Ectodermal cell (in vitro differentiated cells): ENCODE measurements around the gene CREBRF.
"Not testable (repeated sequence)": the region's sequence is repeated elsewhere in the genome, so short reads cannot be mapped to it uniquely, and the experiment has no call there.

Experiments
- H3K27ac ChIP-seq: 2 replicates; pipeline ENCODE4 v1.7.0; 2013; ENCODE audit warnings: mild to moderate bottlenecking, low read depth, low read length; ENCODE audit not compliant: insufficient read depth, poor library complexity, severe bottlenecking
- H3K27me3 ChIP-seq: 2 replicates; pipeline ENCODE4 v1.7.0; 2013; ENCODE audit warnings: mild to moderate bottlenecking, low read length; ENCODE audit not compliant: insufficient read depth, control insufficient read depth, poor library complexity, severe bottlenecking
- H3K36me3 ChIP-seq: one replicate; pipeline ENCODE4 v1.7.0; 2013; ENCODE audit warnings: low read length; ENCODE audit not compliant: control insufficient read depth, insufficient read depth
- H3K4me1 ChIP-seq: one replicate; pipeline ENCODE4 v1.7.0; 2013; ENCODE audit warnings: low read length; ENCODE audit not compliant: control insufficient read depth, insufficient read depth
- H3K4me3 ChIP-seq: 2 replicates; pipeline ENCODE4 v1.7.0; 2013; ENCODE audit warnings: low read depth, low read length, control low read depth; ENCODE audit not compliant: insufficient read depth
- H3K9me3 ChIP-seq: 2 replicates; pipeline ENCODE4 v1.7.0; 2013; ENCODE audit warnings: mild to moderate bottlenecking, low read length, moderate library complexity; ENCODE audit not compliant: control insufficient read depth
- WGBS, 2 experiments: methylation state at CpG; one replicate each; pipeline ENCODE4 v1.1.7; 2013; ENCODE audit warnings: missing lambda C conversion rate in 2 of 2; 5-methylcytosine and 5-hydroxymethylcytosine counted together

The CREBRF gene

GRCh38 chr5:173076471-173076870, 20.3 kb downstream of the CREBRF start:
- H3K27ac ChIP-seq, H3K36me3 ChIP-seq, H3K4me1 ChIP-seq, H3K4me3 ChIP-seq, H3K27me3 ChIP-seq, H3K9me3 ChIP-seq: not testable (repeated sequence)
- WGBS, 2 experiments = 91 to 92% methylated on average over 4 of the region's 4 CpGs

GRCh38 chr5:173078878-173079277, 22.7 kb downstream of the CREBRF start:
- Histone ChIP-seq H3K36me3 (no peaks in the 10 kb centered on the region), H3K4me1 (no peaks in the 10 kb centered on the region), H3K27ac (no peak overlapping the region), H3K27me3 (no peaks in the 10 kb centered on the region), H3K4me3 (no peak overlapping the region), H3K9me3 (no peaks in the 10 kb centered on the region)
- 88 to 92% methylated on average over 3 of the region's 3 CpGs for WGBS, 2 experiments

GRCh38 chr5:173089581-173089980, 33.4 kb downstream of the CREBRF start:
- no peaks in the 10 kb centered on the region for H3K9me3 ChIP-seq
- no peaks in the 10 kb centered on the region for H3K4me1 ChIP-seq
- no peaks in the 10 kb centered on the region for H3K27me3 ChIP-seq
- no peaks in the 10 kb centered on the region for H3K36me3 ChIP-seq
- WGBS, 2 experiments = 83 to 90% methylated on average over 1 of the region's 1 CpG
- H3K4me3 ChIP-seq = no peak overlapping the region
- no peak overlapping the region for H3K27ac ChIP-seq

- Histone ChIP-seq H3K4me1 (no peaks in the 10 kb centered on the region), H3K27ac (no peak overlapping the region), H3K36me3 (no peaks in the 10 kb centered on the region), H3K27me3 (no peaks in the 10 kb centered on the region), H3K9me3 (no peaks in the 10 kb centered on the region), H3K4me3 (no peak overlapping the region)
- WGBS, 2 experiments = 86 to 88% methylated on average over 2 of the region's 2 CpGs
Observed at GRCh38 chr5:173090639-173091038, 34.5 kb downstream of the CREBRF start.

- H3K27me3 ChIP-seq = no peaks in the 10 kb centered on the region
- no peaks in the 10 kb centered on the region for H3K9me3 ChIP-seq
- no peaks in the 10 kb centered on the region for H3K36me3 ChIP-seq
- no peaks in the 10 kb centered on the region for H3K4me1 ChIP-seq
- WGBS, 2 experiments = 94 to 97% methylated on average over 3 to 5 of the region's 5 CpGs
- H3K4me3 ChIP-seq = no peak overlapping the region
- H3K27ac ChIP-seq = no peak overlapping the region
Observed at GRCh38 chr5:173091981-173092380, 35.8 kb downstream of the CREBRF start.

- 84 to 93% methylated on average over 4 of the region's 4 CpGs for WGBS, 2 experiments
- Histone ChIP-seq H3K4me3 (no peak overlapping the region), H3K36me3 (no peaks in the 10 kb centered on the region), H3K4me1 (no peaks in the 10 kb centered on the region), H3K9me3 (no peaks in the 10 kb centered on the region), H3K27ac (no peak overlapping the region), H3K27me3 (no peaks in the 10 kb centered on the region)
Observed at GRCh38 chr5:173093606-173094005, 37.5 kb downstream of the CREBRF start.

DNA sequence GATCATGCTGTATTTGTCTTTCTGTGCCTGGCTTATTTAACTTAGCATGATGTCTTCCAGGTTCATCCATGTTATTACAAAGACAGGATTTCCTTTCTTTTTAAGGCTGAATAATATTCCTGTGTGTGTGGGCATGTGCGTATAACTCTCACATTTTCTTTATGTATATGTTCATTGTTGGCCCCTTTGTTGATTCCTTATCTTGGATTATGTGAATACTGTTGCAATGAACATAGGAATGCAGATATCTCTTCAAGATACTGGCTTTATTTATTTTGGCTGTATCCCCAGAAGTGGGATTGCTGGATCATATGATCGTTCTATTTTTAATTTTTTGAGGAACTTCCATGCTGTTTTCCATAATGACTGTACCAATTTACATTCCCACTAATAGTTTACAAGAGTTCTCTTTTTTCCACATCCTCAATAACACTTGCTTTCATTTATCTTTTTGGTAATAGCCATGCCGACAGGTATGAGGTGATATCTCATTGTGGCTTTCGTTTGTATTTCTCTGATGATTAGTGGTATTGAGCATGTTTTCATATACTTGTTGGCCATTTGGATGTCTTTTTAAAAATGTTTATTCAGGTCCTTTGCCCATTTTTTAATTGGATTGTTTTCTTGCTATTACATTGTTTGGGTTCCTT, 38.0 kb downstream of the CREBRF start:
- Histone ChIP-seq H3K27ac (no peak overlapping the region), H3K36me3 (no peaks in the 10 kb centered on the region), H3K27me3 (no peaks in the 10 kb centered on the region), H3K9me3 (no peaks in the 10 kb centered on the region), H3K4me3 (no peak overlapping the region), H3K4me1 (no peaks in the 10 kb centered on the region)
- WGBS, 2 experiments = 95 to 96% methylated on average over 3 to 4 of the region's 4 CpGs

DNA sequence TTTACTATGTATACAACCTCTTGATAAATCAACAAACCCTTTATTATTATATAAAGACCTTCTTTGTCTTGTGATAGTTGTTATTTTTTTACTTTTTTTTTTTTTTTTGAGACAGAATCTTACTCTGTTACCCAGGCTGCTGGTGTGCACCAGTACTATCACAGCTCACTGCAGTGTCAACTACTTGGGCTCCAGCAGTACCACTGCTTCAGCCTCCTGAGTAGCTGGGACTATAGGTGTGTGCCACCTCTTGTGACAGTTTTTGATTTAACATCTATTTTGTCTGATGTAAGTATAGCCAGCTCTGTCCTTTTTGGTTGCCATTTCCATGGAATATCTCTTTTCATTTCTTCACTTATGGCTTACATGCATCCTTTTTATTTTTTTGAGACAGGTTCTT, 42.6 kb downstream of the CREBRF start:
- Histone ChIP-seq H3K27me3 (no peaks in the 10 kb centered on the region), H3K4me1 (no peaks in the 10 kb centered on the region), H3K36me3 (no peaks in the 10 kb centered on the region), H3K27ac (no peak overlapping the region), H3K9me3 (no peaks in the 10 kb centered on the region), H3K4me3 (no peak overlapping the region)

- Histone ChIP-seq H3K27ac (no peak overlapping the region), H3K27me3 (no peaks in the 10 kb centered on the region), H3K9me3 (no peaks in the 10 kb centered on the region), H3K4me3 (no peak overlapping the region), H3K36me3 (no peaks in the 10 kb centered on the region), H3K4me1 (no peaks in the 10 kb centered on the region)
- 100% methylated on average over 1 of the region's 1 CpG; no CpG with 5 or more reads in 1 of the 2 experiments for WGBS, 2 experiments
Observed at GRCh38 chr5:173099461-173099860, 43.3 kb downstream of the CREBRF start.

- no peaks in the 10 kb centered on the region for H3K9me3 ChIP-seq
- 85 to 92% methylated on average over 2 of the region's 2 CpGs for WGBS, 2 experiments
- no peaks in the 10 kb centered on the region for H3K4me1 ChIP-seq
- H3K27me3 ChIP-seq = no peaks in the 10 kb centered on the region
- no peak overlapping the region for H3K4me3 ChIP-seq
- no peaks in the 10 kb centered on the region for H3K36me3 ChIP-seq
- no peak overlapping the region for H3K27ac ChIP-seq
Observed at GRCh38 chr5:173101245-173101644, 45.1 kb downstream of the CREBRF start.

DNA sequence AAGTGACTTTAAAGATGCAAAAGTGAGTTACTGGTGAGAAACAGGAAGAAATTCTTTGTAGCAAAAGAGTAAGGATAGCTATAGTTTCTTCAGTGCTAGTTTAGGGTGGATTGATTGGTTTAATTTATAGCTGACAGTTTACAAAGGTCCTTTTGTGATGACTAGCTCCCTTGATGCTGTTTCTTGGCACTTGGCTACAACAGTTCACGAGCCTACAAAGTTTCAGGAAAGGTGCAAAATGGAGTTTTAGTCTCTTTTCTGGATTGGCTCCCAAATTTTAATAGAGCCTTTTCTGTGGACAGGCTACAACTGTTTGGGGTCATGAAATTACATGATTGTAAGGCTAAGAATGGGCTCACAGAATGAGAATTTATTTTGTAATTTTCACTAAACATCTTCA, 47.3 kb downstream of the CREBRF start:
- H3K4me1 ChIP-seq = no peaks in the 10 kb centered on the region
- no peaks in the 10 kb centered on the region for H3K36me3 ChIP-seq
- H3K4me3 ChIP-seq = no peak overlapping the region
- H3K27ac ChIP-seq = no peak overlapping the region
- no peaks in the 10 kb centered on the region for H3K27me3 ChIP-seq
- WGBS, 2 experiments = 76 to 83% methylated on average over 1 of the region's 1 CpG
- H3K9me3 ChIP-seq = no peaks in the 10 kb centered on the region
